ENCODE measurements around the gene RAB4A. TPM values are rescaled to one million over a fixed set of nuclear protein-coding genes. Genes with fewer than 3 reads are reported as not detected.

The RAB4A gene, protein sequence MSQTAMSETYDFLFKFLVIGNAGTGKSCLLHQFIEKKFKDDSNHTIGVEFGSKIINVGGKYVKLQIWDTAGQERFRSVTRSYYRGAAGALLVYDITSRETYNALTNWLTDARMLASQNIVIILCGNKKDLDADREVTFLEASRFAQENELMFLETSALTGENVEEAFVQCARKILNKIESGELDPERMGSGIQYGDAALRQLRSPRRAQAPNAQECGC
- 22.2 and 26.2 TPM in 2 replicates for total RNA-seq

DNA sequence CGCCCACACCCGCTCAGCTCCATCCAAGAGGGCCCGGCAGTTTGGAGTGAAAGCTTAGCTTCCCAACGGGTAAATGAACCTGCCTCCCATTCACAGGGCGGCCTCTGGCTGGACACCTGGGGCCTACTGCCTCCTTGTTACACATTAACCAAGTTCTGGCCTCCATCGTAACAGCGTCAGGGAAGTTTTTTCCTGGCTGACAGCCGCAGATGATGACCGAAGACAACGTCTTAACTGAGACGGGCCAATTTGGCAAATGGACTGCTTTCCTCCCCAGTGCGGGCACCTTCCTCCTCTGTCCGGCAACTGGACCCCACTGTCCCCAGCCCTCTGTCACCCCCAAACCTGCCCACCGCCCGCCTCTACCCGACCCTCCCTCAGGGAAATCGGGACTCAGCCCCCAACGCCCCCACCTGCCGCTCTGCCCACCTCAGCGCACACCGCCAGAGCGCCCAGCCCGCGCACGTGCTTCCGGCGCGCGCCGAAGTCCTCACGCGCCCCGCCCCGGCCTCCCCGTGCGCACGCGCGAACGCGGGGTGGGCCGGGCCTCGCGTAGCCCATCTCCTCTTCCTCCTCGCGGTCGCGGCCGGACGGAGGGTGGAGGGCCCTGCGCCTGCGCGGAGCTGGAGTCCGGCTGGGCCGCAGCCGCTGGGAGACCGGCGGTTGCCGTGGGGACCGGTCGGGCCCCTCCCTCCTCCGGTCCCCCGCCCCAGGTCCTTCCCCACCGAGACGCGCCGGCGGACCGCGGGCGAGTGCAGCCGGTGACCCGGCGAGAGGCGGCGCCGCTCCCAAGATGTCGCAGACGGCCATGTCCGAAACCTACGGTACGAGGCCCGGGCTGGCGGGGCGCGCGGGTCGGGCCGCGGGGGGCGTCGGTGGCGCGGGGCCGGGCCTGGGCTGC, at the start of gene RAB4A:
RAB4A (plus strand) TSS at position 565 of the 901 bp plus-strand sequence; CDS start at position 794, 229 bp downstream.

DNA sequence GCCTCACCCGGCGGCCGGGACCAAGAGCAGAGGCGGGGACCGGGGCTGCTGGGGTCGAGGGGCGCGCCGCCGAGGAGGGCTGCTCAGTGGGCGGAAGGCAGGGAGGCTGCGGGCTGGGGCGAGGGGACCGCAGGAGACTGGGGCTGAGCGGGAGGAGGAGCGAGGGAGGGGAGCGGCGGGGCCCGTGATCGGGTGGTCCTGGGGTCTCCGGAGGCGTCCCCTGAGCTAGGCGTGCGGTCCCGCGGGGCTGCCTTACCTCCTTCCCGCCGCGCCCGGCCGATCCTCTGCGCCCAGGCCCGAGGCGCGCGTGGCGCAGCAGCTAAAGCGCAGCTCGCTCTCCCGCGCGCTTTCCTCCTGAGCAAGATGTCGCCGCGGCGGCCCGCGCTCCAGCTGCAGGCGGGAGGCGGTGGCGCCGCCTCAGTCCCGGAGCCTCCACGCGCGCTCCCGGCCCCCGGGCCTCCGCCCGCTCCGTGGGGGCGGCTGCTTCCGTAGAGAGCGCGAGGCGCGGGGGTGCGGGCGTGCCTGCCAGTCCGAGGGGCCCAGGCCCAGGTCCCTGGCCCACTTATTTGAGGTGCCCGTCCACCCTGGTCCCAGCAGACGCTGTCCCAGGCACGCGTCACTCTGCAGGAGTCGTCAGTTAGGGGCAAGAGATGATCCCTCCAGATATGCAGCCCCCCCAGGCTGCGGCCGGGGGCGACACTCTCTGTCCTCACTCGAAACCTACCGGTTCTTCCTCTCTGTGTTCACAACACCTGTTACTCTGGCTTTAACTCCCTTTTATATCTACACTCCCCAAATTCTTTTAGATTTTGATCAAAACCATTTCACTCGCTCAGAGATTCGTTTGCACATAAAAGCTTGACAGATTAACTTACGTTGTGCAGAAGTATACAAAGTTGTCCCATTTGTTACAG, 72.0 kb downstream of the RAB4A start, which contains the start of gene CCSAP:
CCSAP (minus strand) TSS at position 392 of the 914 bp plus-strand sequence. CDS start 582 bp downstream, outside the sequence.

Other genes with a start within 250 kb of the RAB4A start
- gene CCSAP, start 71.9 kb downstream of the RAB4A start, total RNA-seq: 14.8 and 16.3 TPM in 2 replicates
- gene ACTA1, start 163.0 kb downstream of the RAB4A start, total RNA-seq: not detected in 2 replicates
- gene NUP133, start 237.2 kb downstream of the RAB4A start, total RNA-seq: 34.4 and 34.7 TPM in 2 replicates